Esophagus muscularis mucosa (tissue), 4 donors: ENCODE results near the gene APOL6. TPM values are rescaled to one million over a fixed set of nuclear protein-coding genes. Genes with fewer than 3 reads are reported as not detected.

ENCODE experiments used
- DNase-seq: peaks from one replicate; pipeline ENCODE4 v3.0.0-alpha.2; 2017; ENCODE audit errors: extremely low spot score
- H3K27ac ChIP-seq, 4 donors: fragments of 200-600 bp; sonication (generic); replicated peaks in 1 of 4; 1 replicate in 3 of 4; 2 replicates in 1 of 4; pipeline ENCODE4 v1.5.1; 2016 to 2019; ENCODE audit warnings: mild to moderate bottlenecking in 1 of 4
- H3K27me3 ChIP-seq, 4 donors: fragments of 200-600 bp; sonication (generic); one replicate each; pipeline versions ENCODE4 v1.5.1 to v1.6.0; 2016 to 2019
- H3K36me3 ChIP-seq, 4 donors: fragments of 200-600 bp; sonication (generic); one replicate each; pipeline ENCODE4 v1.5.1; 2016 to 2019
- H3K4me1 ChIP-seq, 4 donors: fragments of 200-600 bp; sonication (generic); one replicate each; pipeline ENCODE4 v1.5.1; 2016 to 2019
- H3K4me3 ChIP-seq, 4 donors: fragments of 200-600 bp; sonication (generic); 1 replicate in 2 of 4; 2 replicates in 2 of 4; pipeline ENCODE4 v1.5.1; 2016 to 2019; ENCODE audit warnings: mild to moderate bottlenecking in 4 of 4, moderate library complexity in 1 of 4
- H3K9me3 ChIP-seq, 4 donors: fragments of 200-600 bp; sonication (generic); 1 replicate in 3 of 4; 2 replicates in 1 of 4; pipeline ENCODE4 v1.5.1; 2016 to 2019
- CTCF ChIP-seq, 3 experiments: fragments of 200-600 bp in 2 of 3; fragments of 450-650 bp in 1 of 3; sonication (generic) in 2 of 3; IDR thresholded peaks; one replicate each; pipeline ENCODE4 v1.5.1; 2017 to 2019; ENCODE audit warnings: antibody characterized with exemption in 3 of 3, mild to moderate bottlenecking in 2 of 3, moderate library complexity in 1 of 3
- EP300 ChIP-seq: sonication (generic); formaldehyde crosslinking; IDR thresholded peaks from one replicate; pipeline ENCODE4 v1.6.1; 2017; ENCODE audit warnings: antibody characterized with exemption
- POLR2A ChIP-seq: fragments of 450-650 bp; IDR thresholded peaks from one replicate; pipeline ENCODE4 v1.6.1; 2017; ENCODE audit warnings: antibody characterized with exemption, moderate library complexity, mild to moderate bottlenecking, low read depth
- POLR2AphosphoS5 ChIP-seq, 2 donors: sonication (generic); formaldehyde crosslinking; IDR thresholded peaks; one replicate each; pipeline ENCODE4 v1.6.1; 2017; ENCODE audit warnings: antibody characterized with exemption in 2 of 2
- WGBS: methylation state at CpG from one replicate; pipeline ENCODE4 v1.1.5; 2018; 5-methylcytosine and 5-hydroxymethylcytosine counted together
- intact Hi-C: fragments of 100-400 bp; cut with DNase I; formaldehyde crosslinking; loops from one replicate; pipeline ENCODE4 v1.15.1; 2023
- total RNA-seq, 4 donors: library from RNA; depleted of rRNA; stranded (reverse); fragments of >200 nt; gene quantifications; one replicate each; pipeline versions ENCODE4 v1.1.0 to v1.2.1, GENCODE V29; 2016

The APOL6 gene
- total RNA-seq, 4 donors from 2014 or later = 10.1 to 21.0 (median 12.1) TPM

GRCh38 chr22:35683560-35683959 lies 35.3 kb downstream of the APOL6 start:
- intact Hi-C loops = no loop called here
- H3K36me3 ChIP-seq = no peaks in the 10 kb centered on the region
- no peak overlapping the region for H3K27ac ChIP-seq
- no peak for DNase-seq
- no peak for TF ChIP-seq CTCF (IDR thresholded peaks at IDR 0.05)
- TF ChIP-seq POLR2A = no peak
- TF ChIP-seq POLR2AphosphoS5 (IDR thresholded peaks at IDR 0.05) = no peak
- TF ChIP-seq EP300 = no peak
- no peaks in the 10 kb centered on the region for H3K27me3 ChIP-seq
- no peak overlapping the region for H3K4me3 ChIP-seq
- no peaks in the 10 kb centered on the region for H3K4me1 ChIP-seq
- no peaks in the 10 kb centered on the region for H3K9me3 ChIP-seq
- 92% methylated on average over 1 of the region's 1 CpG for WGBS

- no peaks in the 10 kb centered on the region for H3K9me3 ChIP-seq
- intact Hi-C loops = no loop called here
- WGBS = 39% methylated on average over 3 of the region's 3 CpGs
- H3K36me3 ChIP-seq = no peaks in the 10 kb centered on the region
- no peaks in the 10 kb centered on the region for H3K4me1 ChIP-seq
- DNase-seq = no peak
- H3K4me3 ChIP-seq = no peak overlapping the region
- TF ChIP-seq CTCF (IDR thresholded peaks at IDR 0.05) = peak in 1 of 3 experiments; percentile 5
- TF ChIP-seq POLR2A = no peak
- TF ChIP-seq POLR2AphosphoS5 (IDR thresholded peaks at IDR 0.05) = no peak
- no peak for TF ChIP-seq EP300
- no peak overlapping the region for H3K27ac ChIP-seq
- no peaks in the 10 kb centered on the region for H3K27me3 ChIP-seq
Measured at GRCh38 chr22:35684270-35684700, 36.0 kb downstream of the APOL6 start.

- no peaks in the 10 kb centered on the region for H3K36me3 ChIP-seq
- intact Hi-C loops = no loop called here
- no peak for DNase-seq
- no peaks in the 10 kb centered on the region for H3K27me3 ChIP-seq
- no peak for TF ChIP-seq EP300
- TF ChIP-seq POLR2AphosphoS5 (IDR thresholded peaks at IDR 0.05) = no peak
- TF ChIP-seq CTCF (IDR thresholded peaks at IDR 0.05) = no peak
- TF ChIP-seq POLR2A = no peak
- no peak overlapping the region for H3K27ac ChIP-seq
- no peaks in the 10 kb centered on the region for H3K4me1 ChIP-seq
- no peak overlapping the region for H3K4me3 ChIP-seq
- no peaks in the 10 kb centered on the region for H3K9me3 ChIP-seq
Measured at GRCh38 chr22:35684732-35685131, 36.5 kb downstream of the APOL6 start.

GRCh38 chr22:35685731-35686130 lies 37.5 kb downstream of the APOL6 start:
- intact Hi-C loops = no loop called here
- Histone ChIP-seq H3K4me3 (no peak overlapping the region), H3K36me3 (no peaks in the 10 kb centered on the region), H3K4me1 (no peaks in the 10 kb centered on the region), H3K9me3 (no peaks in the 10 kb centered on the region), H3K27me3 (no peaks in the 10 kb centered on the region), H3K27ac (no peak overlapping the region)
- 86% methylated on average over 11 of the region's 11 CpGs for WGBS
- DNase-seq = no peak
- no peak for TF ChIP-seq CTCF (IDR thresholded peaks at IDR 0.05)
- TF ChIP-seq EP300 = no peak

- TF ChIP-seq EP300 = no peak
- no peak for TF ChIP-seq CTCF (IDR thresholded peaks at IDR 0.05)
- intact Hi-C loops = no loop called here
- Histone ChIP-seq H3K36me3 (no peaks in the 10 kb centered on the region), H3K4me3 (no peak overlapping the region), H3K4me1 (no peaks in the 10 kb centered on the region), H3K27ac (no peak overlapping the region), H3K9me3 (no peaks in the 10 kb centered on the region), H3K27me3 (no peaks in the 10 kb centered on the region)
- DNase-seq = no peak
- WGBS = 84% methylated on average over 4 of the region's 4 CpGs
Measured at GRCh38 chr22:35686298-35686697, 38.1 kb downstream of the APOL6 start.
